ENCODE measurements around the gene SPATA13. TPM values are rescaled to one million over a fixed set of nuclear protein-coding genes. Genes with fewer than 3 reads are reported as not detected.

The SPATA13 gene
- total and polyA plus RNA-seq, 7 experiments from 2014 or later: 62.2 to 104 (median 96.2) TPM

DNA sequence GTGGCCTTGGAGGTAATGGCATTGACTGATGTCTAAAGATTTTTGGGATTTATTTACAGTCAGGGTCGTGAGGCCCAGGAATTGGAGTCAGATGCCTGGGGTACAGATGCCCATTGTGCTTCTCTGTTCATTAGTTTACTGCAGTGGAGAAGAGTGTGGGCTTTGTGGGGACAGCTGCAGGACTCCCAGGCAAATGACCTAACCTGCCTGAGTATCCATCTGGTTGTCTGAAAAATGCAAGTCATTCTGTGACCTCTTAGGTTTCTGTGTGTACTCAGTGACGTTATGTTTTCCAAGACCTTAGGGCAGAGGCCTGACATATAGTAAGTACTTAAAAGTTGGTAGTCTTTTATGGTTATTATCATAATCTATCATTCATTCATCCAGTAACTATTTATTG lies 60.5 kb downstream of the SPATA13 start:
- ATAC-seq (no peak), DNase-seq (no peak)
- Mint-ChIP-seq H3K9me3 (no peaks in the 10 kb centered on the region), H3K4me3 (no peak overlapping the region), H3K27ac (peak overlapping the region in 1 of 9 donors; percentile 82), H3K4me1 (peaks cover 7 to 44% (median 26%) of the 10 kb centered on the region in 7 donors), H3K27me3 (no peaks in the 10 kb centered on the region), H3K36me3 (no peaks in the 10 kb centered on the region)
- Histone ChIP-seq H3K9me3 (ENCODE audit: control insufficient read depth in 2 of 3, low read length in 3 of 3) (no peaks in the 10 kb centered on the region), H3K27me3 (ENCODE audit: control insufficient read depth in 2 of 2, insufficient read depth in 2 of 2, low read length in 2 of 2) (no peaks in the 10 kb centered on the region), H3K4me1 (ENCODE audit: control insufficient read depth in 2 of 2, insufficient read depth in 2 of 2, low read length in 2 of 2) (peaks cover 0 to 13% of the 10 kb centered on the region in 2 donors), H3K4me3 (ENCODE audit: low read length) (no peak overlapping the region), H3K27ac (ENCODE audit: low read depth, low read length) (no peak overlapping the region), H3K36me3 (ENCODE audit: control insufficient read depth in 2 of 3, insufficient read depth in 3 of 3, low read length in 3 of 3) (no peaks in the 10 kb centered on the region)
- ChIA-PET POLR2A (no interaction called here), CTCF (interaction anchor here (0.9 to 4.3 kb wide), 2 partner anchors 69 to 168 kb away, joined by 3 to 45 read pairs; no protein-coding TSS in a partner anchor)
- intact Hi-C loops (cut with micrococcal nuclease): loop anchor here (2.0 to 10.0 kb wide), 4 partner anchors 60 to 846 kb away; partner anchors contain the start of genes SPATA13 (in 1 of the 2) and TNFRSF19 (in 1 of the 2)

DNA sequence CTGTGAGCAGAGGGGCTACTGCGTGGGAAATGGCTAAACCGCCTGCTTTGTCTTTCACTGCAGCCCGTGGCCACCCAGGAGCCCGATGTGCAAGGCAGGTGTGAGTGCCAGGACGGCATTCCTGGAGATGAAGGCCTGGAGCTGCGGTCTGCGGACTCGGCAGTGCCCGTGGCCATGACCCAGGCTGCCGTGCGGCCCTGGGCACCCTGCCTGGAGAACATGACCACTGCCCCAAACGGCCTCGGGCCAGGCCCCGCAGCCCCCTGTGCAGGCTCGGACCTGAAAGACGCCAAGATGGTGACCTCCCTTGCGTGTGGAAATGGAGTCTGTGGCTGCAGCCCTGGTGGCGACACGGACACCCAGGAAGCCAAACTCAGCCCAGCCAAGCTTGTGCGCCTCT lies 62.2 kb downstream of the SPATA13 start:
- POLR2A ChIA-PET: no interaction called here
- no peak for DNase-seq
- intact Hi-C loops (cut with micrococcal nuclease): loop anchor here (10.0 kb wide), 3 partner anchors 648 to 848 kb away; partner anchors contain the start of gene TNFRSF19 (in 1 of the 2)
- Histone ChIP-seq H3K27me3 (ENCODE audit: control insufficient read depth in 2 of 2, insufficient read depth in 2 of 2, low read length in 2 of 2) (no peaks in the 10 kb centered on the region), H3K4me1 (ENCODE audit: control insufficient read depth in 2 of 2, insufficient read depth in 2 of 2, low read length in 2 of 2) (peaks cover 0 to 10% of the 10 kb centered on the region in 2 donors), H3K27ac (ENCODE audit: low read depth, low read length) (no peak overlapping the region), H3K4me3 (ENCODE audit: low read length) (no peak overlapping the region), H3K9me3 (ENCODE audit: control insufficient read depth in 2 of 3, low read length in 3 of 3) (no peaks in the 10 kb centered on the region), H3K36me3 (ENCODE audit: control insufficient read depth in 2 of 3, insufficient read depth in 3 of 3, low read length in 3 of 3) (no peaks in the 10 kb centered on the region)
- no peak overlapping the region for H3K27ac Mint-ChIP-seq
- no peaks in the 10 kb centered on the region for H3K9me3 Mint-ChIP-seq
- no peaks in the 10 kb centered on the region for H3K27me3 Mint-ChIP-seq
- no peak for ATAC-seq
- CTCF ChIA-PET: interaction anchor here (0.7 to 1.0 kb wide), 2 partner anchors 61 to 1202 kb away, joined by 3 read pairs; no protein-coding TSS in a partner anchor
- H3K4me1 Mint-ChIP-seq: peaks cover under 1 to 27% (median 19%) of the 10 kb centered on the region in 7 donors
- H3K4me3 Mint-ChIP-seq: no peak overlapping the region
- H3K36me3 Mint-ChIP-seq: no peaks in the 10 kb centered on the region

DNA sequence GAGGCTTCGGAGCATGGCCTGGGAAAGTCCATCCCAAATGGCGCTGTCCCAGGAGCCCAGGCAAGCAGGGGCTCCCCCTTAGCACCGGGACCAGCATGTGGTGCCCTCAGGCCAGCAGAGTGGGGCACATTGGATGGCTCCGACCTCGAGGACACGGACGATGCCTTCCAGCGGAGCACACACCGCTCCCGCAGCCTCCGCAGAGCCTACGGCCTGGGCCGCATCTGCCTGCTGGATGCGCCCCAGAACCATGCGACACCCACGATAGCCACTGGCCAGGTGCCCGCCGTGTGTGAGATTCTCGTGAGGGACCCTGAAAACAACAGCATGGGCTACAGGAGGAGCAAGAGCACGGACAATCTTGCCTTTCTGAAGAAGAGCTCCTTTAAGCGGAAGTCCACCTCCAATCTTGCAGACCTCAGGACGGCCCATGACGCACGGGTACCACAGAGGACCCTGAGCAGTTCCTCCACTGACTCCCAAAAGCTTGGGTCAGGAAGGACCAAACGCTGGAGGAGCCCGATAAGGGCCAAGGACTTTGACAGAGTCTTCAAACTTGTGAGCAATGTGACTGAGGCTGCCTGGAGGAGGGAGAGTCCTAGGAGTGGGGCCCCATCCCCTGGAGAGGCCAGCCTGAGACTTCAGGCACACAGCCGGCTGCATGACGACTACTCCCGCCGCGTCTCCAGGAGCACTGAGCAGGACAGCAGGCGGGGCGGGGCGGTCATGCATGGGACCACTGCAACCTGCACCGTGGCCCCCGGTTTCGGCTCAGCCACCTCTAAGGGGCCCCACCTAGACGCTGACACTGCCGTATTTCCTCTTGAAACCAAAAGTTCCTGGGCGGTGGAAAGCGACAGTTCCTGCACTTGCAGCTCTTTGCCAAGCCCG lies 63.1 kb downstream of the SPATA13 start:
- H3K27ac Mint-ChIP-seq: peak overlapping the region in 5 of 9 donors; percentile 22 to 76 (median 56)
- intact Hi-C loops (cut with micrococcal nuclease): loop anchor here (10.0 kb wide), 3 partner anchors 649 to 849 kb away; partner anchors contain the start of gene TNFRSF19 (in 1 of the 2)
- peaks cover 0 to 24% (median 19%) of the 10 kb centered on the region in 7 donors for H3K4me1 Mint-ChIP-seq
- DNase-seq (no peak), ATAC-seq (peak; percentile 28)
- Histone ChIP-seq H3K4me3 (ENCODE audit: low read length) (peak overlapping the region; percentile 56), H3K27me3 (ENCODE audit: control insufficient read depth in 2 of 2, insufficient read depth in 2 of 2, low read length in 2 of 2) (no peaks in the 10 kb centered on the region), H3K36me3 (ENCODE audit: control insufficient read depth in 2 of 3, insufficient read depth in 3 of 3, low read length in 3 of 3) (no peaks in the 10 kb centered on the region), H3K4me1 (ENCODE audit: control insufficient read depth in 2 of 2, insufficient read depth in 2 of 2, low read length in 2 of 2) (peaks cover 0 to 9% of the 10 kb centered on the region in 2 donors), H3K9me3 (ENCODE audit: control insufficient read depth in 2 of 3, low read length in 3 of 3) (no peaks in the 10 kb centered on the region), H3K27ac (ENCODE audit: low read depth, low read length) (no peak overlapping the region)
- ChIA-PET POLR2A (no interaction called here), CTCF (interaction anchor here (2.6 kb wide), 1 partner anchor 171 kb away, joined by 11 read pairs; no protein-coding TSS in a partner anchor)
- no peaks in the 10 kb centered on the region for H3K9me3 Mint-ChIP-seq
- H3K4me3 Mint-ChIP-seq: peak overlapping the region; percentile 28 to 79 (median 62)
- no peaks in the 10 kb centered on the region for H3K36me3 Mint-ChIP-seq
- H3K27me3 Mint-ChIP-seq: no peaks in the 10 kb centered on the region

DNA sequence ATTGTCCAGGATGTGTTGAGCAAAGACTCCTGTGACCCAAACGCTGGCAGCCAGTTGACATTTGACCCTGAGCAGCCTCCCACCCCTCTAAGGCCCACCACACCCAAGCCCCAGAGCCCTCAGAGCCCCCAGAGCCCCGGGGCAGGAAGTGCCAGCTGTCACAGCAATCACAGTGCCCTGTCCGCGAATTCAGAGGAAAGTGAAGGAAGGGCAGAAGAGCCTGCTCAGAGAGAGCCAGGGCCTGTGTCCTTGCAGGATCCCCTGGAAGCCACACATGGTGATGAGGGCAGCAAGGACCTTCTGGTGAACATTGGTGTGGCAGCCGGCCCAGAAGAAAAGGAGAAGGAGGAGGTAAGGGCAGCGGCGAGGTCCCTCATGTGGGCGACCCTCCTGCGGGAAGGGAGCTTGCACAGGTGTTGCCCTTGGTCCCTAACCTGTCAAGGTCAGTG lies 63.7 kb downstream of the SPATA13 start:
- Histone ChIP-seq H3K27me3 (ENCODE audit: control insufficient read depth in 2 of 2, insufficient read depth in 2 of 2, low read length in 2 of 2) (no peaks in the 10 kb centered on the region), H3K36me3 (ENCODE audit: control insufficient read depth in 2 of 3, insufficient read depth in 3 of 3, low read length in 3 of 3) (no peaks in the 10 kb centered on the region), H3K4me1 (ENCODE audit: control insufficient read depth in 2 of 2, insufficient read depth in 2 of 2, low read length in 2 of 2) (peaks cover 0 to 13% of the 10 kb centered on the region in 2 donors), H3K27ac (ENCODE audit: low read depth, low read length) (no peak overlapping the region), H3K9me3 (ENCODE audit: control insufficient read depth in 2 of 3, low read length in 3 of 3) (no peaks in the 10 kb centered on the region), H3K4me3 (ENCODE audit: low read length) (peak overlapping the region; percentile 56)
- Mint-ChIP-seq H3K27me3 (no peaks in the 10 kb centered on the region), H3K36me3 (no peaks in the 10 kb centered on the region), H3K4me3 (peak overlapping the region; percentile 28 to 79 (median 62)), H3K4me1 (peaks cover 0 to 24% (median 19%) of the 10 kb centered on the region in 7 donors), H3K9me3 (no peaks in the 10 kb centered on the region), H3K27ac (peak overlapping the region in 6 of 9 donors; percentile 22 to 76 (median 54))
- CTCF ChIA-PET: interaction anchor here (2.6 kb wide), 1 partner anchor 171 kb away, joined by 11 read pairs; no protein-coding TSS in a partner anchor
- POLR2A ChIA-PET: no interaction called here
- ATAC-seq (no peak), DNase-seq (no peak)
- intact Hi-C loops (cut with micrococcal nuclease): loop anchor here (10.0 kb wide), 3 partner anchors 649 to 849 kb away; partner anchors contain the start of gene TNFRSF19 (in 1 of the 2)

DNA sequence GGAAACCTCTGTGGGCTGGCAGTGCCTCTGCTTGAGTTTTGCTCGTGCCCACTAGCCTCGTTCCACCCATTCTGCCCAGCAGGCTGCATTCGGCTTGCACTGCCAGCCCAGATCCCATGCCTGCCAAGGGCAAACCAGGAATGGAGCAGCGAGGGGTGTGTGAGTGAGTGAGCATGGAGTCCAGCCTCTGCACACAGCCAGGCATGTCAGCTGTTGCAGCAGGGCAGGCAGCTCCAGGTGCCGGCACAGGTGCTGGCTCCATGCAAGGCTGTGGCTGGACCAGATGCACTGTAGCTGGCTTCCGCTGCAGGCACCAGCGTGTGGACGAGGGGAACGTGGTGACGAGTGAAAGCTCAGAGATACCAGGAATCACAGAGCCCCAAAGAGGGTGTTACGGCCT lies 64.5 kb downstream of the SPATA13 start:
- Histone ChIP-seq H3K9me3 (ENCODE audit: control insufficient read depth in 2 of 3, low read length in 3 of 3) (no peaks in the 10 kb centered on the region), H3K27ac (ENCODE audit: low read depth, low read length) (no peak overlapping the region), H3K36me3 (ENCODE audit: control insufficient read depth in 2 of 3, insufficient read depth in 3 of 3, low read length in 3 of 3) (no peaks in the 10 kb centered on the region), H3K4me3 (ENCODE audit: low read length) (no peak overlapping the region), H3K27me3 (ENCODE audit: control insufficient read depth in 2 of 2, insufficient read depth in 2 of 2, low read length in 2 of 2) (no peaks in the 10 kb centered on the region), H3K4me1 (ENCODE audit: control insufficient read depth in 2 of 2, insufficient read depth in 2 of 2, low read length in 2 of 2) (peaks cover 0 to 21% of the 10 kb centered on the region in 2 donors)
- intact Hi-C loops (cut with micrococcal nuclease): loop anchor here (10.0 kb wide), 3 partner anchors 650 to 850 kb away; partner anchors contain the start of gene TNFRSF19 (in 1 of the 2)
- POLR2A ChIA-PET: interaction anchor here (0.6 to 1.2 kb wide), 2 partner anchors 202 to 264 kb away, joined by 3 to 4 read pairs; no protein-coding TSS in a partner anchor
- H3K36me3 Mint-ChIP-seq: no peaks in the 10 kb centered on the region
- peak overlapping the region in 5 of 10 donors; percentile 5 to 76 (median 21) for H3K4me3 Mint-ChIP-seq
- DNase-seq: no peak
- peak overlapping the region in 2 of 9 donors; percentile 30 to 34 for H3K27ac Mint-ChIP-seq
- ATAC-seq: no peak
- CTCF ChIA-PET: interaction anchor here (0.6 to 2.6 kb wide), 3 partner anchors 44 to 521 kb away, joined by 4 to 11 read pairs (median 5); no protein-coding TSS in a partner anchor
- H3K9me3 Mint-ChIP-seq: no peaks in the 10 kb centered on the region
- no peaks in the 10 kb centered on the region for H3K27me3 Mint-ChIP-seq
- peaks cover 6 to 25% (median 19%) of the 10 kb centered on the region in 7 donors for H3K4me1 Mint-ChIP-seq

DNA sequence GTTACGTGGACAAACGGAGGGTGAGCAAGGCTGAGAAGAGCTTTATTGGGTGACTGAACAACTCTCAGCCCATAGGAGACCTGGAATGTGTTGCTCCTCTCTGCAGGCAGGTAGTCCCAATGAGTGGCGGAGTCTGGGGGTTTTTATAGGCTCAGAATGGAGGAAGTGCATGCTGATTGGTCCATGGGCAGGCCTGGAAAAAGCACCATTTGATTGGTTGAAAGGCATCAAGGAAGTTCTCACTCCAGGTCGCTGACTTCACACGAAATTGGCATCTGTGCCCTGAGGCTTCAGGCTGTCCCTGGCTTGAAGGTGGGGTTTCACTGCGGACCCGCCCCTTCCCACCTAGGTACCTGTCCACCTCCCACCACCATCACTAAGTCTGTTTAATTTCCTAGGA lies 65.4 kb downstream of the SPATA13 start:
- H3K36me3 Mint-ChIP-seq: no peaks in the 10 kb centered on the region

More for the DNA sequence above, 65.4 kb downstream of the SPATA13 start:
- ChIA-PET CTCF (interaction anchor here (1.1 to 2.6 kb wide), 3 partner anchors 43 to 173 kb away, joined by 3 to 11 read pairs (median 4); no protein-coding TSS in a partner anchor), POLR2A (interaction anchor here (0.6 to 1.2 kb wide), 2 partner anchors 203 to 265 kb away, joined by 3 to 4 read pairs; no protein-coding TSS in a partner anchor)
- Mint-ChIP-seq H3K9me3 (no peaks in the 10 kb centered on the region), H3K27ac (no peak overlapping the region), H3K4me1 (peaks cover 9 to 33% (median 19%) of the 10 kb centered on the region in 7 donors), H3K4me3 (no peak overlapping the region), H3K27me3 (no peaks in the 10 kb centered on the region)
- intact Hi-C loops (cut with micrococcal nuclease): loop anchor here (10.0 kb wide), 3 partner anchors 651 to 851 kb away; partner anchors contain the start of gene TNFRSF19 (in 1 of the 2)
- H3K27ac ChIP-seq (ENCODE audit: low read depth, low read length): no peak overlapping the region
- no peak for DNase-seq
- no peak overlapping the region for H3K4me3 ChIP-seq (ENCODE audit: low read length)
- H3K9me3 ChIP-seq (ENCODE audit: control insufficient read depth in 2 of 3, low read length in 3 of 3): no peaks in the 10 kb centered on the region
- peaks cover 0 to 30% of the 10 kb centered on the region in 2 donors for H3K4me1 ChIP-seq (ENCODE audit: control insufficient read depth in 2 of 2, insufficient read depth in 2 of 2, low read length in 2 of 2)
- H3K36me3 ChIP-seq (ENCODE audit: control insufficient read depth in 2 of 3, insufficient read depth in 3 of 3, low read length in 3 of 3): no peaks in the 10 kb centered on the region
- ATAC-seq: no peak
- H3K27me3 ChIP-seq (ENCODE audit: control insufficient read depth in 2 of 2, insufficient read depth in 2 of 2, low read length in 2 of 2): no peaks in the 10 kb centered on the region

Measured in naive thymus-derived CD4-positive, alpha-beta T cell (primary cell).